Neuron (in vitro differentiated cells): ENCODE results near the gene TMEM132E.

Source experiments
- H2AFZ ChIP-seq: one replicate; pipeline ENCODE4 v1.6.1; 2013; ENCODE audit warnings: low read depth, mild to moderate bottlenecking, inconsistent platforms, low read length, moderate library complexity
- H3K27me3 ChIP-seq: one replicate; pipeline ENCODE4 v1.6.1; 2013; ENCODE audit warnings: low read length; ENCODE audit not compliant: insufficient read depth
- H3K36me3 ChIP-seq: one replicate; pipeline ENCODE4 v1.6.1; 2013; ENCODE audit warnings: low read length; ENCODE audit not compliant: insufficient read depth
- H3K4me1 ChIP-seq: one replicate; pipeline ENCODE4 v1.6.1; 2013; ENCODE audit warnings: low read length; ENCODE audit not compliant: insufficient read depth
- H3K4me3 ChIP-seq: 2 replicates; pipeline ENCODE4 v1.5.1; 2013; ENCODE audit warnings: mild to moderate bottlenecking, low read length, moderate library complexity
- H3K9me3 ChIP-seq: one replicate; pipeline ENCODE4 v1.6.1; 2013; ENCODE audit warnings: low read length

The TMEM132E gene

GRCh38 chr17:34635876-34636275, 56.5 kb downstream of the TMEM132E start:
- H3K9me3 ChIP-seq: no peaks in the 10 kb centered on the region
- no peaks in the 10 kb centered on the region for H3K36me3 ChIP-seq
- H3K27me3 ChIP-seq: peaks cover 8% of the 10 kb centered on the region
- H2AFZ ChIP-seq: no peak overlapping the region
- H3K4me1 ChIP-seq: no peaks in the 10 kb centered on the region
- no peak overlapping the region for H3K4me3 ChIP-seq

DNA sequence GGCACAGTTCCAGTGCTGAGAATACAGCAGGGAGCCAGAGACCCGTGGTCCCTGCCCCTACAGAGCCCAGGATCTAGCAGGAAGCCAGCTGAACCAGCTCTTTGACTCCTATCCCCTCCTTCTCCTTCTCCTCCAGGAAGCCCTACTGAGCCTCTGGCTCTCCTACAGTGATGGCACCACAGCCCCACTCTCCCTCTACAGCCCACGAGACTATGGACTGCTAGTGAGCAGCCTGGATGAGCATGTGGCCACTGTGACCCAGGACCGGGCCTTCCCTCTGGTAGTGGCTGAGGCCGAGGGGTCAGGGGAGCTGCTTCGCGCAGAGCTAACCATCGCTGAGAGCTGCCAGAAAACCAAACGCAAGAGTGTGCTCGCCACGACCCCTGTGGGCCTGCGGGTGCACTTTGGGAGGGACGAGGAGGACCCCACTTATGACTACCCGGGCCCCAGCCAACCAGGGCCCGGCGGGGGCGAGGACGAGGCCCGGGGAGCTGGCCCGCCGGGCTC, 57.7 kb downstream of the TMEM132E start:
- Histone ChIP-seq H3K9me3 (no peaks in the 10 kb centered on the region), H2AFZ (no peak overlapping the region), H3K4me1 (no peaks in the 10 kb centered on the region), H3K27me3 (peaks cover 10% of the 10 kb centered on the region), H3K36me3 (no peaks in the 10 kb centered on the region), H3K4me3 (no peak overlapping the region)

DNA sequence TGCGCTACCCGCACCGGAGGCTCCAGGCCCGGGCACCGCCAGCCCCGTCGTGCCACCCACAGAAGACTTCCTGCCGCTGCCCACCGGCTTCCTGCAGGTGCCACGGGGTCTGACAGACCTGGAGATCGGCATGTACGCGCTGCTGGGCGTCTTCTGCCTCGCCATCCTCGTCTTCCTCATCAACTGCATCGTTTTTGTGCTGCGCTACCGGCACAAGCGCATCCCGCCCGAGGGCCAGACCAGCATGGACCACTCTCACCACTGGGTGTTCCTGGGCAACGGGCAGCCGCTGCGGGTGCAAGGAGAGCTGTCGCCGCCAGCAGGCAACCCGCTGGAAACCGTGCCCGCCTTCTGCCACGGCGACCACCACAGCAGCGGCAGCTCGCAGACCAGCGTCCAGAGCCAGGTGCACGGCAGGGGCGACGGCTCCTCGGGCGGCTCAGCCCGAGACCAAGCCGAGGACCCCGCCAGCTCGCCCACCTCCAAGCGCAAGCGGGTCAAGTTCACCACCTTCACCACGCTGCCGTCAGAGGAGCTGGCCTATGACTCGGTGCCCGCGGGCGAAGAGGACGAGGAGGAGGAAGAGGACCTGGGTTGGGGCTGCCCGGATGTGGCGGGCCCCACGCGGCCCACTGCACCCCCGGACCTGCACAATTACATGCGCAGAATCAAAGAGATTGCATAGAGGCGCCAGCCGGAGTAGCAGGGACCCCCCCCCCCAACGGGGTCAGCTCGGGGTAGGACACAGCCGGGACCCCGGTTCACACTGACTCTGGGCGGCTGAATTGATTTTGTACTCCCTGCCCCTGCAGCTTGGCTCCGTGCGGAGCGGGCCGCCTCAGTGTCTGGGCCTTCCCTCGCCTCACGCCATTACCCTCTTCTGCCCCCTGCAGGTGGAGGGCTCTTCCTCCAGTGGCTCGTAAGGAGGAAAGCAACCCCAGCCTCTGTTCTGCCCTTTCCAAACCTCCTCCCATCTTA, 58.5 kb downstream of the TMEM132E start:
- H3K4me1 ChIP-seq: no peaks in the 10 kb centered on the region
- H2AFZ ChIP-seq: no peak overlapping the region
- H3K27me3 ChIP-seq: peaks cover 10% of the 10 kb centered on the region
- no peaks in the 10 kb centered on the region for H3K9me3 ChIP-seq
- H3K4me3 ChIP-seq: no peak overlapping the region
- H3K36me3 ChIP-seq: no peaks in the 10 kb centered on the region

GRCh38 chr17:34638526-34639260, 59.3 kb downstream of the TMEM132E start:
- Histone ChIP-seq H3K4me3 (no peak overlapping the region), H3K4me1 (no peaks in the 10 kb centered on the region), H3K27me3 (peaks cover 10% of the 10 kb centered on the region), H3K9me3 (no peaks in the 10 kb centered on the region), H3K36me3 (no peaks in the 10 kb centered on the region), H2AFZ (no peak overlapping the region)

DNA sequence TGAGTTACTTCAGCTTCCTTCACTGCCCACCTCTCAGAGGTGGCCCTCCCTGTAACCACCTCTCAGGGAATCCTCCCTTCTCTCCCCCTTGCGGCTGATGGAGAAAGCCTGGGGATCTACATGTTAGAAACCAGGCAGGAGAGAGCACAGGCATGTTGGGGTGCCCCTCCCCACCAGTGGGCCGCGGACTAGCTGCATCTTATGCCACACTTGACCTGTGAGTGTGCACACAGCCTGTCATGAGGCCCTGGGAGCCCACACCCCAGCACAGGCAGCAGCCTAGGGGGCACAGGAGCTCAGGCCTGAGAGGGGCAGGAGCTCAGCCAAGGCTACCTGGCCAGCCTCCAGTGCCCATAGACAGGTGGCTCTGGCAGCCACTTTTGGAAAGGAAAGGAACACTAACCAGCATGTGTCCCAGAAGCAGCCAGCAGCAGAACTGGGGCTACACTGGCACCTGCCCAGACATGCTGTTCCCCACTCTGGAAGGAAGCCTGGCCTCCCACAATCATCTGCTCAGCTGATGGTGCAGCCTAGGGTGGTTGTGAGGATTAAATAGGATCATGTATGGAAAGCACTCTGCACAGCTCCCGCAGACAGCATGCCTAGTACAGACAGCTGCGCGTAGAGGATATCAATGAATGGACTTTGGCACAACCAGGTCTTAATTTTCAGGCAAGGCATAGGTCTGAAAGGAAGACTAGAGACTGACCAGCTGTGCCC, 60.5 kb downstream of the TMEM132E start:
- peaks cover 10% of the 10 kb centered on the region for H3K27me3 ChIP-seq

GRCh38 chr17:34641368-34641767, 62.0 kb downstream of the TMEM132E start:
- H3K4me1 ChIP-seq: no peaks in the 10 kb centered on the region
- no peaks in the 10 kb centered on the region for H3K9me3 ChIP-seq
- no peaks in the 10 kb centered on the region for H3K36me3 ChIP-seq
- H2AFZ ChIP-seq: no peak overlapping the region
- peaks cover 10% of the 10 kb centered on the region for H3K27me3 ChIP-seq
- H3K4me3 ChIP-seq: no peak overlapping the region

More for the DNA sequence above, 60.5 kb downstream of the TMEM132E start:
- no peaks in the 10 kb centered on the region for H3K36me3 ChIP-seq
- no peak overlapping the region for H2AFZ ChIP-seq
- no peaks in the 10 kb centered on the region for H3K4me1 ChIP-seq
- H3K4me3 ChIP-seq: no peak overlapping the region
- H3K9me3 ChIP-seq: no peaks in the 10 kb centered on the region

- Histone ChIP-seq H3K4me3 (no peak overlapping the region), H3K36me3 (no peaks in the 10 kb centered on the region), H3K27me3 (peaks cover 5% of the 10 kb centered on the region), H2AFZ (no peak overlapping the region), H3K4me1 (no peaks in the 10 kb centered on the region), H3K9me3 (peaks cover 2% of the 10 kb centered on the region)
Measured at GRCh38 chr17:34644941-34645550, 65.7 kb downstream of the TMEM132E start.

DNA sequence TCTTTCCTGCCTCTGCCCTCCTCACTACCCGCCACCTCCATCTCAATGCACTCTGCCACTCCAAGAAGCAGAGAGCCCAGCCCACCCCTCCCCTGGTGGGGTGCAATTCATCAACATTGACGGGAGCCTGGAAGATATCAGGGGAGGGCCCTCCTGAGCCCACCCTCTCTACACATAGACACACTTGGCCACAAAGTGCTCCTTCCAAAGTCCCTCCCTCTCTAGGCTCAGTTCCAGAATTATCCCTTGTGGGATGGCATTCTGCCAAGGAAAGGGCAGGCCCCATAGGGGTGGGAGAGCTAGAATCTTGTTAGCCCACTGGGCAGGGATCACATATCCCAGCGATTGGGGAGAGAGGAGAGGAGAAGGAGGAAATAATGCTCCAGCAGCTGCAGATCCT, 66.2 kb downstream of the TMEM132E start:
- H2AFZ ChIP-seq: no peak overlapping the region
- no peaks in the 10 kb centered on the region for H3K4me1 ChIP-seq
- no peaks in the 10 kb centered on the region for H3K36me3 ChIP-seq
- H3K4me3 ChIP-seq: no peak overlapping the region
- H3K9me3 ChIP-seq: peaks cover 2% of the 10 kb centered on the region
- H3K27me3 ChIP-seq: peaks cover 5% of the 10 kb centered on the region

- Histone ChIP-seq H3K4me3 (no peak overlapping the region), H3K4me1 (no peaks in the 10 kb centered on the region), H2AFZ (no peak overlapping the region), H3K27me3 (peaks cover 6% of the 10 kb centered on the region), H3K9me3 (peaks cover 2% of the 10 kb centered on the region), H3K36me3 (no peaks in the 10 kb centered on the region)
Measured at GRCh38 chr17:34647511-34647910, 68.1 kb downstream of the TMEM132E start.

DNA sequence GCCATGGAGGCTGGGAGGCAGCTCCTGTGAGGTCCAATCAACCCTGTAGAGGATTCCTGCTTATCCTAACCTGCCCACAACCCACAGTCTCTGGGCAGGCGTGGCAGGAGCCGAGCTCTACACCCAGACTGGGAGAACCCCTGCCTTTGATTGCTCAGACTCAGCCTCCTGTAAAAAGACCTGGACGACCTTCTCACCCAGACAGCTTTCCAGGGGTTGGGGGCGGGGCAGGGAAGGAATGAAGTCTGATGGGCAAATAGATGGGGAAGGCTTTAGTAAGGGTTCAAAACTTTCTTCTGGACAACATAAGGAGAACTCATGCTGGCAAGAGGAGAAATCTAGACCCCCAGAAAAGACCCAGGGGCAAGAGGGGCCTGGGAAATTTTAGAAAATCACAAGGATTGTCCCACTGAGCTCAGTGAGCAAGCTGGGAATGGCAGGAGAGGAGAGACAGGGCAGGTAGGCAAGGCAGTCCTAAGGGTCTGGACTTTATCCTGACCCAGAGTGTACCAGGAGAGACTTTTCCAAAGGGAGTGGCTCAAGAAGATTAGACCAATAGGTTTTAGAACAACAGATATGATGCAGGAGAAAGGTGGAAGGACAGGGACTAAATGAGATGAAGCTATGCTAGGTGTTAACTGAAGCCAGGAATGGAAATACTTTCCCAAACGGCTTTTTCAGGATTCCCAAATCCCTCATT, 70.8 kb downstream of the TMEM132E start:
- peaks cover 2% of the 10 kb centered on the region for H3K9me3 ChIP-seq
- no peaks in the 10 kb centered on the region for H3K4me1 ChIP-seq
- H3K27me3 ChIP-seq: peaks cover 6% of the 10 kb centered on the region
- no peak overlapping the region for H2AFZ ChIP-seq
- H3K36me3 ChIP-seq: no peaks in the 10 kb centered on the region
- no peak overlapping the region for H3K4me3 ChIP-seq

GRCh38 chr17:34651402-34651811, 72.0 kb downstream of the TMEM132E start:
- Histone ChIP-seq H3K27me3 (peaks cover 6% of the 10 kb centered on the region), H3K9me3 (peaks cover 2% of the 10 kb centered on the region), H3K36me3 (no peaks in the 10 kb centered on the region), H3K4me3 (no peak overlapping the region), H2AFZ (no peak overlapping the region), H3K4me1 (no peaks in the 10 kb centered on the region)

DNA sequence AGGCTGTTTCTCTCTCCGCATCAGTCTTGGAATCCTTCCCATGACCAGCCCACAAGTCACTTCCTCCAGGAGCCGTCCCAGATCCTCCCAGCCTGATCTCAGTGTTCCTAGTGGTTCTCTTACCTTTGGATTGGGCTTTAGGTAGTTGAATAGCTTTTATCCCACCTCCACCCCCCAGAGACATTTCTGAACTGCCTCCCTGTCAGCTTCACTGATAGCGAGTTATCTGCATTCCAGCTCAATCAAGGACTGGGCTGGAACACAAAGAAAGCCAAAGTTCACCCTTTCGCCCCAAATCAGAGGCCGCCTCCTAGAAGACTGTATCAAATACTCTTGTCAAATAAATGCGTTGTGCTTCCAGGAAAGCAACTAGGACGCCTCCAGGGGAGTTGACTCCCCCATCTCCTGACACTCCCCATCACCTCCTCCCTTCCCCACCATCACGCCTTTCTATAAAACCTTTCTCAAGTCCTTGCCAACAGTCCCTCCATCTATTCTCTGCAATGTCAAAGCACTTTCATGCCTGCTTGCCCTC, 72.7 kb downstream of the TMEM132E start:
- Histone ChIP-seq H3K4me3 (no peak overlapping the region), H3K27me3 (peaks cover 6% of the 10 kb centered on the region), H3K36me3 (no peaks in the 10 kb centered on the region), H3K9me3 (peaks cover 2% of the 10 kb centered on the region), H2AFZ (no peak overlapping the region), H3K4me1 (no peaks in the 10 kb centered on the region)
